HepG2 (cell line): Measurements from ENCODE around the gene TCF23. TPM values are rescaled to one million over a fixed set of nuclear protein-coding genes. Genes with fewer than 3 reads are reported as not detected.

Experiments used
- BORCS8-MEF2B ChIP-seq: sonication (generic); formaldehyde crosslinking; IDR thresholded peaks from 2 replicates; pipeline ENCODE4 v1.8.0; 2022; ENCODE audit warnings: mild to moderate bottlenecking, missing genetic modification reagents
- CAMTA2 ChIP-seq: sonication (generic); formaldehyde crosslinking; IDR thresholded peaks from 2 replicates; pipeline ENCODE4 v1.4.0; 2020; ENCODE audit warnings: mild to moderate bottlenecking, missing genetic modification reagents, borderline replicate concordance
- CCAR2 ChIP-seq: fragments of 200-400 bp; formaldehyde crosslinking; optimal IDR thresholded peaks from 2 replicates; pipeline ENCODE3; 2018; ENCODE audit warnings: low read depth, mild to moderate bottlenecking, low read length, moderate library complexity
- EEA1 ChIP-seq: sonication (generic); formaldehyde crosslinking; IDR thresholded peaks from 2 replicates; pipeline ENCODE4 v1.5.1; 2020; ENCODE audit warnings: mild to moderate bottlenecking, missing genetic modification reagents, borderline replicate concordance
- ETV6 ChIP-seq: sonication (generic); formaldehyde crosslinking; conservative IDR thresholded peaks from 2 replicates; pipeline ENCODE4 v1.4.0; 2020; ENCODE audit warnings: missing genetic modification reagents
- GABPB1 ChIP-seq: IDR thresholded peaks from 2 replicates; pipeline ENCODE4 v1.6.1; 2016; ENCODE audit warnings: mild to moderate bottlenecking, missing genetic modification reagents, moderate library complexity, missing compliant biosample characterization
- GZF1 ChIP-seq: sonication (generic); formaldehyde crosslinking; IDR thresholded peaks from 2 replicates; pipeline ENCODE4 v1.5.1; 2020; ENCODE audit warnings: mild to moderate bottlenecking, missing genetic modification reagents
- HNF4G ChIP-seq, 2 experiments: sonication (generic) in 1 of 2; formaldehyde crosslinking in 1 of 2; IDR thresholded peaks; 2 replicates each; pipeline versions ENCODE4 v1.4.0 to v1.6.1; 2011 to 2020; ENCODE audit warnings: borderline replicate concordance in 2 of 2, low read depth in 2 of 2, mild to moderate bottlenecking in 2 of 2, low read length in 1 of 2, missing genetic modification reagents in 1 of 2, moderate library complexity in 1 of 2
- HOXA3 ChIP-seq: sonication (generic); formaldehyde crosslinking; IDR thresholded peaks from 2 replicates; pipeline ENCODE4 v1.5.0; 2020; ENCODE audit warnings: missing genetic modification reagents
- HOXA5 ChIP-seq: sonication (generic); formaldehyde crosslinking; IDR thresholded peaks from 2 replicates; pipeline ENCODE4 v1.4.0; 2020; ENCODE audit warnings: missing genetic modification reagents
- MTA1 ChIP-seq: sonication (generic); formaldehyde crosslinking; IDR thresholded peaks from 2 replicates; pipeline ENCODE4 v1.4.0; 2020; ENCODE audit warnings: missing genetic modification reagents, mild to moderate bottlenecking, borderline replicate concordance
- NFE2L2 ChIP-seq: fragments of 150-350 bp; IDR thresholded peaks from 2 replicates; pipeline ENCODE4 v1.6.1; 2014; ENCODE audit warnings: low read length
- SCMH1 ChIP-seq: sonication (generic); formaldehyde crosslinking; IDR thresholded peaks from 2 replicates; pipeline ENCODE4 v1.9.0; 2021; ENCODE audit warnings: missing genetic modification reagents, mild to moderate bottlenecking, borderline replicate concordance
- STAG1 ChIP-seq: sonication (generic); formaldehyde crosslinking; IDR thresholded peaks from 2 replicates; pipeline ENCODE4 v1.4.0; 2020; ENCODE audit warnings: missing genetic modification reagents
- TEAD2 ChIP-seq: sonication (generic); formaldehyde crosslinking; IDR thresholded peaks from 2 replicates; pipeline ENCODE4 v1.9.0; 2021; ENCODE audit warnings: missing genetic modification reagents
- TP53 ChIP-seq: sonication (generic); formaldehyde crosslinking; conservative IDR thresholded peaks from 2 replicates; pipeline ENCODE4 v1.4.0; 2020; ENCODE audit warnings: missing genetic modification reagents
- ZBTB3 ChIP-seq: sonication (generic); formaldehyde crosslinking; IDR thresholded peaks from 2 replicates; pipeline ENCODE4 v1.4.0; 2020; ENCODE audit warnings: low read depth, mild to moderate bottlenecking, moderate library complexity, missing genetic modification reagents, borderline replicate concordance
- ZEB1 ChIP-seq: IDR thresholded peaks from 2 replicates; pipeline ENCODE4 v1.6.1; 2012; ENCODE audit warnings: mild to moderate bottlenecking, low read depth, inconsistent platforms; ENCODE audit not compliant: insufficient replicate concordance
- ZFX ChIP-seq: sonication (generic); formaldehyde crosslinking; IDR thresholded peaks from 2 replicates; pipeline ENCODE4 v1.4.0; 2020; ENCODE audit warnings: mild to moderate bottlenecking, low read depth, missing genetic modification reagents, moderate library complexity
- ZNF232 ChIP-seq: sonication (generic); formaldehyde crosslinking; IDR thresholded peaks from 2 replicates; pipeline ENCODE4 v1.4.0; 2020; ENCODE audit warnings: missing genetic modification reagents, borderline replicate concordance
- ZNF766 ChIP-seq: sonication (generic); formaldehyde crosslinking; IDR thresholded peaks from 2 replicates; pipeline ENCODE4 v1.5.0; 2020; ENCODE audit warnings: missing genetic modification reagents, borderline replicate concordance
- polyA plus RNA-seq, 8 experiments: library from polyadenylated mRNA; depleted of rRNA in 3 of 8; stranded (reverse) in 7 of 8; unstranded in 1 of 8; fragments of >200 nt; fragmentation: Illumina TruSeq in 4 of 8; extraction: Trizol in 4 of 8; gene quantifications; 2 replicates each; pipeline versions ENCODE4 v1.2.1 to v1.2.3, GENCODE V29; 2011 to 2016; ENCODE audit warnings: low read depth in 4 of 8, missing spikeins in 1 of 8, mixed read lengths in 1 of 8; ENCODE audit not compliant: insufficient read depth in 1 of 8
- total RNA-seq, 5 experiments: library from RNA; depleted of rRNA; stranded (reverse); fragments of >200 nt; fragmentation: Illumina TruSeq; extraction: Trizol; gene quantifications; 2 replicates each; pipeline ENCODE4 v1.2.3, GENCODE V29; 2016; ENCODE audit warnings: low read depth in 1 of 5
- TF ChIP-seq, protein P1 (sequence below): IDR thresholded peaks from 2 replicates; pipeline ENCODE4 v1.6.1; 2016; ENCODE audit warnings: low read depth, borderline replicate concordance
- TF ChIP-seq, protein P2 (sequence below): IDR thresholded peaks from 2 replicates; pipeline ENCODE4 v1.6.1; 2018; ENCODE audit warnings: missing genetic modification reagents
- TF ChIP-seq, protein P3 (sequence below): sonication (generic); formaldehyde crosslinking; IDR thresholded peaks from 2 replicates; pipeline ENCODE4 v1.8.1; 2023; ENCODE audit warnings: mild to moderate bottlenecking, missing genetic modification reagents, borderline replicate concordance
- TF ChIP-seq, protein P4 (sequence below): sonication (generic); formaldehyde crosslinking; conservative IDR thresholded peaks from 2 replicates; pipeline ENCODE4 v1.4.0; 2020; ENCODE audit warnings: mild to moderate bottlenecking, missing genetic modification reagents, moderate library complexity

Gene TCF23
- total and polyA plus RNA-seq, 2 of the 13 experiments (the other 11 are each of a cell fraction or from before 2014, with no cell fraction given), result 0.02 to 1.4 TPM

DNA sequence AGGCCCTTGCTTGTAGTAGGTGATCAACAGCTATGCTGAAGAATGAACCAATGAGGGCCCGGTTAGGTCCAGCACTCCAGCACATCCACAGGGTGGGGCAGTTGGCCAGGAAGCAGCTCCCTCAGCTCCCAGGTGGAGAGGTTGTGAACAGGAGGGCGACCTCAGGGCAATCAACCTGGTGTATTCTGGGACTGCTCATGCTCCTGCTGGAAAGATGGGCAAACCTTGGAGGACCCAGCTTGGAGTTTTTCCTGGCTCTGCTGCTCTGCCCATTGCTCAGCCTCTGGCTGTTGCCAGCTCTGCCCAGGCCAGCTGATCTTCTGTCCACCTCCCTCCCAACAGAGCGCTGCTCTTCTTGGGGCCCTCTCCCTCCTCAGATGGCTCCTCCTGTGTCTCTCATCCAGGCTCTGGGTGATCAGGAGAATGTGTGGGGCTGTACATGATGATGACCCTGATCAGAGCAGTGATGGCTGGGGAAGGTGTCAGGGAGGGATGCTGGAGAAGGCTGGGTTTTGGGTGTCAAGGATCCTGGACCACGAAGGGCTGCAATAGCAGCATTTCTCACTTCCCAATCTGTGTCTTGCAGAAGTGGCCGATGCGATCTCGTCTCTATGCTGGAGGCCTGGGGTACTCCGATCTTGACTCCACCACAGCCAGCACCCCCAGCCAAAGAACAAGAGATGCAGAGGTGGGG lies 3.4 kb downstream of the TCF23 start (continued):
- TF ChIP-seq HNF4G (IDR thresholded peaks at IDR 0.05; ENCODE audit: borderline replicate concordance, low read depth, low read length) (no peak), HNF4G (CRISPR knock-in tag; IDR thresholded peaks at IDR 0.05; ENCODE audit: borderline replicate concordance, low read depth) (no peak), CCAR2 (no peak), GABPB1 (0 out of 2 replicates have a peak, but pooled peaks have one; percentile 20), HOXA3 (CRISPR knock-in tag) (peak; percentile 20; the same call in 1 of the 2 replicates), NFE2L2 (no peak), HOXA5 (CRISPR knock-in tag) (0 out of 2 replicates have a peak, but pooled peaks have one; percentile 26), STAG1 (peak; percentile 95), EEA1 (CRISPR knock-in tag) (no peak), ETV6 (CRISPR knock-in tag) (no peak), ZEB1 (no peak), MTA1 (no peak), ZFX (CRISPR knock-in tag) (0 out of 2 replicates have a peak, but pooled peaks have one; percentile 34), SCMH1 (CRISPR knock-in tag) (no peak), ZBTB3 (CRISPR knock-in tag) (no peak), TP53 (CRISPR knock-in tag) (no peak), GZF1 (CRISPR knock-in tag) (no peak), CAMTA2 (CRISPR knock-in tag) (no peak), BORCS8-MEF2B (no peak), TEAD2 (CRISPR knock-in tag) (no peak), ZNF232 (CRISPR knock-in tag) (no peak), ZNF766 (CRISPR knock-in tag) (0 out of 2 replicates have a peak, but pooled peaks have one; percentile 38)
- TF ChIP-seq, protein P1, sequence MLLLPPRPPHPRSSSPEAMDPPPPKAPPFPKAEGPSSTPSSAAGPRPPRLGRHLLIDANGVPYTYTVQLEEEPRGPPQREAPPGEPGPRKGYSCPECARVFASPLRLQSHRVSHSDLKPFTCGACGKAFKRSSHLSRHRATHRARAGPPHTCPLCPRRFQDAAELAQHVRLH (CRISPR knock-in tag), result no peak
- TF ChIP-seq, protein P2, sequence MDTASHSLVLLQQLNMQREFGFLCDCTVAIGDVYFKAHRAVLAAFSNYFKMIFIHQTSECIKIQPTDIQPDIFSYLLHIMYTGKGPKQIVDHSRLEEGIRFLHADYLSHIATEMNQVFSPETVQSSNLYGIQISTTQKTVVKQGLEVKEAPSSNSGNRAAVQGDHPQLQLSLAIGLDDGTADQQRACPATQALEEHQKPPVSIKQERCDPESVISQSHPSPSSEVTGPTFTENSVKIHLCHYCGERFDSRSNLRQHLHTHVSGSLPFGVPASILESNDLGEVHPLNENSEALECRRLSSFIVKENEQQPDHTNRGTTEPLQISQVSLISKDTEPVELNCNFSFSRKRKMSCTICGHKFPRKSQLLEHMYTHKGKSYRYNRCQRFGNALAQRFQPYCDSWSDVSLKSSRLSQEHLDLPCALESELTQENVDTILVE (CRISPR knock-in tag), result no peak
- TF ChIP-seq, protein P3, sequence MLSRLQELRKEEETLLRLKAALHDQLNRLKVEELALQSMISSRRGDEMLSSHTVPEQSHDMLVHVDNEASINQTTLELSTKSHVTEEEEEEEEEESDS (CRISPR knock-in tag), result no peak
- TF ChIP-seq, protein P4, sequence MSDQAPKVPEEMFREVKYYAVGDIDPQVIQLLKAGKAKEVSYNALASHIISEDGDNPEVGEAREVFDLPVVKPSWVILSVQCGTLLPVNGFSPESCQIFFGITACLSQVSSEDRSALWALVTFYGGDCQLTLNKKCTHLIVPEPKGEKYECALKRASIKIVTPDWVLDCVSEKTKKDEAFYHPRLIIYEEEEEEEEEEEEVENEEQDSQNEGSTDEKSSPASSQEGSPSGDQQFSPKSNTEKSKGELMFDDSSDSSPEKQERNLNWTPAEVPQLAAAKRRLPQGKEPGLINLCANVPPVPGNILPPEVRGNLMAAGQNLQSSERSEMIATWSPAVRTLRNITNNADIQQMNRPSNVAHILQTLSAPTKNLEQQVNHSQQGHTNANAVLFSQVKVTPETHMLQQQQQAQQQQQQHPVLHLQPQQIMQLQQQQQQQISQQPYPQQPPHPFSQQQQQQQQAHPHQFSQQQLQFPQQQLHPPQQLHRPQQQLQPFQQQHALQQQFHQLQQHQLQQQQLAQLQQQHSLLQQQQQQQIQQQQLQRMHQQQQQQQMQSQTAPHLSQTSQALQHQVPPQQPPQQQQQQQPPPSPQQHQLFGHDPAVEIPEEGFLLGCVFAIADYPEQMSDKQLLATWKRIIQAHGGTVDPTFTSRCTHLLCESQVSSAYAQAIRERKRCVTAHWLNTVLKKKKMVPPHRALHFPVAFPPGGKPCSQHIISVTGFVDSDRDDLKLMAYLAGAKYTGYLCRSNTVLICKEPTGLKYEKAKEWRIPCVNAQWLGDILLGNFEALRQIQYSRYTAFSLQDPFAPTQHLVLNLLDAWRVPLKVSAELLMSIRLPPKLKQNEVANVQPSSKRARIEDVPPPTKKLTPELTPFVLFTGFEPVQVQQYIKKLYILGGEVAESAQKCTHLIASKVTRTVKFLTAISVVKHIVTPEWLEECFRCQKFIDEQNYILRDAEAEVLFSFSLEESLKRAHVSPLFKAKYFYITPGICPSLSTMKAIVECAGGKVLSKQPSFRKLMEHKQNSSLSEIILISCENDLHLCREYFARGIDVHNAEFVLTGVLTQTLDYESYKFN (CRISPR knock-in tag), result no peak
